Mesothelial cell of epicardium (in vitro differentiated cells): ENCODE results near the gene OR2L3. TPM values are rescaled to one million over a fixed set of nuclear protein-coding genes. Genes with fewer than 3 reads are reported as not detected.
"Not testable (repeated sequence)": the region's sequence is repeated elsewhere in the genome, so short reads cannot be mapped to it uniquely, and the experiment has no call there.

ENCODE experiments used
- DNase-seq, 2 experiments: peaks; one replicate each; pipeline ENCODE4 v3.0.0; 2021; ENCODE audit warnings: low spot score in 2 of 2; ENCODE audit not compliant: unreplicated experiment in 2 of 2
- H3K27ac Mint-ChIP-seq: 2 replicates; pipeline ENCODE4 v1.8.0; 2021; ENCODE audit warnings: mixed read lengths
- H3K27me3 Mint-ChIP-seq: 2 replicates; pipeline ENCODE4 v1.8.0; 2021; ENCODE audit warnings: low read depth, mixed read lengths
- H3K36me3 Mint-ChIP-seq: 2 replicates; pipeline ENCODE4 v1.8.0; 2021; ENCODE audit warnings: mixed read lengths
- H3K4me1 Mint-ChIP-seq: 2 replicates; pipeline ENCODE4 v1.8.0; 2021; ENCODE audit warnings: mixed read lengths
- H3K4me3 Mint-ChIP-seq: 2 replicates; pipeline ENCODE4 v1.8.0; 2021; ENCODE audit warnings: mild to moderate bottlenecking, moderate library complexity, mixed read lengths
- H3K9me3 Mint-ChIP-seq: 2 replicates; pipeline ENCODE4 v1.8.0; 2021; ENCODE audit warnings: mixed read lengths
- CTCF ChIP-seq: fragments of 200-600 bp; sonication (generic); IDR thresholded peaks from one replicate; pipeline ENCODE4 v1.5.0; 2021; ENCODE audit warnings: antibody characterized with exemption; ENCODE audit not compliant: unreplicated experiment
- total RNA-seq: library from RNA; stranded (reverse); gene quantifications from 3 replicates; pipeline ENCODE4 v1.2.1, GENCODE V29; 2021

Gene OR2L3
- total RNA-seq, 1 donor from 2014 or later: not detected

GRCh38 chr1:248065071-248065470 is 18.4 kb downstream of the OR2L3 start:
- TF ChIP-seq CTCF: no peak
- Mint-ChIP-seq H3K9me3 (peaks cover 64% of the 10 kb centered on the region), H3K4me1 (no peaks in the 10 kb centered on the region), H3K4me3 (no peak overlapping the region), H3K27me3 (no peaks in the 10 kb centered on the region), H3K36me3 (no peaks in the 10 kb centered on the region), H3K27ac (no peak overlapping the region)
- DNase-seq: no peak

GRCh38 chr1:248065604-248066003 is 19.0 kb downstream of the OR2L3 start:
- no peaks in the 10 kb centered on the region for H3K36me3 Mint-ChIP-seq
- no peak overlapping the region for H3K27ac Mint-ChIP-seq
- H3K4me1 Mint-ChIP-seq: no peaks in the 10 kb centered on the region
- H3K9me3 Mint-ChIP-seq: peaks cover 66% of the 10 kb centered on the region
- no peak for DNase-seq
- no peak for TF ChIP-seq CTCF
- no peaks in the 10 kb centered on the region for H3K27me3 Mint-ChIP-seq
- no peak overlapping the region for H3K4me3 Mint-ChIP-seq

- H3K27me3 Mint-ChIP-seq, H3K27ac Mint-ChIP-seq, DNase-seq, H3K36me3 Mint-ChIP-seq, H3K4me3 Mint-ChIP-seq, H3K4me1 Mint-ChIP-seq: not testable (repeated sequence)
- H3K9me3 Mint-ChIP-seq: peaks cover 65% of the 10 kb centered on the region
Measured at GRCh38 chr1:248083864-248084263, 37.2 kb downstream of the OR2L3 start.

- H3K36me3 Mint-ChIP-seq: no peaks in the 10 kb centered on the region
Measured at GRCh38 chr1:248094884-248095283, 48.2 kb downstream of the OR2L3 start, which contains the start of gene OR2L13. Gene OR2L13, plus strand, starts transcription at chr1:248095184. Its CDS starts 4,192 bp downstream, at chr1:248099376.

DNA sequence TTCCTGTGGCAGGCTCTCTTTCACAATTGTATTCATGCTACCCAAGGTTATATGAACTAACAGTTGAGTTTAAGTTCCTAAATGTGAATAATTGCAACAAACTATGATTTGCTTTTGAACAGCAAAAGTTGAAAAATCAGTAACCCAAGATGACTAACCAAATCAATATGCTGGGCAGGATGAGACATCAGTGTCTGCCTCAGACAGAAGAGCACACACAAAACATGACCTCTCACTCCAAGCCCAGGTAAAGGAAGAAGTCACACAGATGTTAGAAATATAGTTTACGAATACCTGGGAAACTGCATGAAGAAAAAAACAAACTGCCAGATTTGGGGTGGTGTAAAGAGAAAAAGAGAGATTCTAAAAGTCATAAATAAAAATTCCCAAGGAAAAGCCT is 51.9 kb downstream of the OR2L3 start:
- Mint-ChIP-seq H3K4me3 (no peak overlapping the region), H3K27me3 (no peaks in the 10 kb centered on the region), H3K9me3 (peaks cover 70% of the 10 kb centered on the region), H3K4me1 (no peaks in the 10 kb centered on the region), H3K27ac (no peak overlapping the region), H3K36me3 (no peaks in the 10 kb centered on the region)
- TF ChIP-seq CTCF: no peak
- no peak for DNase-seq

More at GRCh38 chr1:248094884-248095283, 48.2 kb downstream of the OR2L3 start, which contains the start of gene OR2L13:
- H3K27ac Mint-ChIP-seq: no peak within 1 kb of the TSS
- H3K9me3 Mint-ChIP-seq: peaks cover 82% of the 10 kb centered on the region
- H3K4me3 Mint-ChIP-seq: no peak within 1 kb of the TSS
- TF ChIP-seq CTCF: no peak
- DNase-seq: no peak
- no peaks in the 10 kb centered on the region for H3K4me1 Mint-ChIP-seq
- H3K27me3 Mint-ChIP-seq: no peaks in the 10 kb centered on the region

DNA sequence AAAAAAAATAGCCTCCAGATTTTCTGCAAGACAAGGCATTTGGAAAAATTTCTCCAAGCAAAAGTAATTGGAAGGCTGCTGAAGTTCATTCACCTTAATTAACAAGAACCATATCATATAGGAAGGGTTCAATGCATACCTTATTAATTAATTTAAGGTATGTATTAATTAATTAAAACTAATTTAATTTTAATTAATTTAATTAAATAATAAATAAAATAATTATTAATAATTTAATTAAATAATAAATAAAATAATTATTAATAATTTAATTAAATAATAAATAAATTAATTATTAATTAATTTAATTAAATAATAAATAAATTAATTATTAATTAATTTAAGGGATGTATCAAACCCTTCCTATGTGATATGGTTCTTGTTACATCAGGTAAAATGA is 56.2 kb downstream of the OR2L3 start:
- H3K4me3 Mint-ChIP-seq: no peak overlapping the region
- DNase-seq: no peak
- no peaks in the 10 kb centered on the region for H3K4me1 Mint-ChIP-seq
- H3K27ac Mint-ChIP-seq: no peak overlapping the region
- H3K36me3 Mint-ChIP-seq: no peaks in the 10 kb centered on the region
- TF ChIP-seq CTCF: no peak
- no peaks in the 10 kb centered on the region for H3K27me3 Mint-ChIP-seq
- peaks cover 76% of the 10 kb centered on the region for H3K9me3 Mint-ChIP-seq
